Memory B cell (primary cell): ENCODE results near the gene LAMP1.

Source experiments
- ATAC-seq: fragments of 150-1000 bp; cut with Tn5 transposase; 2 replicates; pipeline ENCODE4 v1.10.0; 2021; ENCODE audit warnings: low read depth, mild to moderate bottlenecking, moderate library complexity
- DNase-seq, 2 donors: peaks; one replicate each; pipeline ENCODE4 v3.0.0; 2022; ENCODE audit warnings: low spot score in 2 of 2
- H3K27ac Mint-ChIP-seq: one replicate; pipeline ENCODE4 v1.8.0; 2022; ENCODE audit warnings: mild to moderate bottlenecking, moderate library complexity, mixed read lengths
- H3K27me3 Mint-ChIP-seq: one replicate; pipeline ENCODE4 v1.8.0; 2022; ENCODE audit warnings: mixed read lengths
- H3K36me3 Mint-ChIP-seq: one replicate; pipeline ENCODE4 v1.8.0; 2022; ENCODE audit warnings: mild to moderate bottlenecking, mixed read lengths
- H3K4me1 Mint-ChIP-seq: one replicate; pipeline ENCODE4 v1.8.0; 2022; ENCODE audit warnings: mixed read lengths
- H3K4me3 Mint-ChIP-seq: one replicate; pipeline ENCODE4 v1.8.0; 2022; ENCODE audit warnings: mild to moderate bottlenecking, moderate library complexity, mixed read lengths
- H3K9me3 Mint-ChIP-seq: one replicate; pipeline ENCODE4 v1.8.0; 2022; ENCODE audit warnings: mixed read lengths

LAMP1 gene

GRCh38 chr13:113280126-113280525 lies 16.9 kb upstream of the LAMP1 start:
- Mint-ChIP-seq H3K27me3 (peaks cover 18% of the 10 kb centered on the region), H3K4me3 (no peak overlapping the region), H3K4me1 (no peaks in the 10 kb centered on the region), H3K27ac (no peak overlapping the region), H3K36me3 (no peaks in the 10 kb centered on the region), H3K9me3 (no peaks in the 10 kb centered on the region)
- DNase-seq (no peak), ATAC-seq (no peak)

- Mint-ChIP-seq H3K36me3 (no peaks in the 10 kb centered on the region), H3K9me3 (peaks cover 2% of the 10 kb centered on the region), H3K4me1 (no peaks in the 10 kb centered on the region), H3K27ac (no peak overlapping the region), H3K27me3 (peaks cover 14% of the 10 kb centered on the region), H3K4me3 (no peak overlapping the region)
- no peak for DNase-seq
- no peak for ATAC-seq
Observed at GRCh38 chr13:113283904-113284303, 13.1 kb upstream of the LAMP1 start.

- DNase-seq (no peak), ATAC-seq (no peak)
- peaks cover 7% of the 10 kb centered on the region for H3K4me1 Mint-ChIP-seq
- peaks cover 24% of the 10 kb centered on the region for H3K27me3 Mint-ChIP-seq
- peaks cover 2% of the 10 kb centered on the region for H3K9me3 Mint-ChIP-seq
- no peak overlapping the region for H3K4me3 Mint-ChIP-seq
- H3K27ac Mint-ChIP-seq: no peak overlapping the region
- no peaks in the 10 kb centered on the region for H3K36me3 Mint-ChIP-seq
Observed at GRCh38 chr13:113288880-113289279, 8.2 kb upstream of the LAMP1 start.

DNA sequence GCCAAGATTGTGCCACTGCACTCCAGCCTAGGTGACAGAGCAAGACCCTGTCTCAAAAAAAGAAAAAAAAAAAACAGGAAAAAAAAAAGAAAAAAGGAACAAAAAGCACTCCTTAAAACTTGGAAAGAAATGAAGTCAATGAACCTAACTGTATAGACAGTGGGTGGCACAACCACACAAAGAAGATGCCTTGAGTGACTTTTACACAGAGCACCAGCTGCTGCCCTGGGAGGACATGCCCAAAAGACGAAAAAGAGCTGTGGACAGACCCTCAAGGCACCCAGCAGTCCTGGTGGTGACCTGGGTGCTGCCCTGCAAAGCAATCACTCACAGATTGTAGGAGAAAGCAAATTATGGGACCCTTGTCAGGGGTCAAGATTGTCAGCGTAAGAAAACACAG lies 5.9 kb upstream of the LAMP1 start:
- H3K9me3 Mint-ChIP-seq: peaks cover 2% of the 10 kb centered on the region
- peaks cover 7% of the 10 kb centered on the region for H3K4me1 Mint-ChIP-seq
- H3K36me3 Mint-ChIP-seq: no peaks in the 10 kb centered on the region
- no peak for DNase-seq
- ATAC-seq: no peak
- no peak overlapping the region for H3K4me3 Mint-ChIP-seq
- H3K27me3 Mint-ChIP-seq: peaks cover 24% of the 10 kb centered on the region
- H3K27ac Mint-ChIP-seq: no peak overlapping the region

GRCh38 chr13:113292021-113292862 lies 4.8 kb upstream of the LAMP1 start:
- peaks cover 2% of the 10 kb centered on the region for H3K36me3 Mint-ChIP-seq
- no peak for ATAC-seq
- H3K4me3 Mint-ChIP-seq: peak overlapping the region; percentile 44
- DNase-seq: no peak
- H3K9me3 Mint-ChIP-seq: peaks cover 3% of the 10 kb centered on the region
- peaks cover 13% of the 10 kb centered on the region for H3K4me1 Mint-ChIP-seq
- peaks cover 22% of the 10 kb centered on the region for H3K27me3 Mint-ChIP-seq
- H3K27ac Mint-ChIP-seq: no peak overlapping the region

- peaks cover 24% of the 10 kb centered on the region for H3K4me1 Mint-ChIP-seq
- peaks cover 20% of the 10 kb centered on the region for H3K27me3 Mint-ChIP-seq
- H3K4me3 Mint-ChIP-seq: no peak overlapping the region
- no peak overlapping the region for H3K27ac Mint-ChIP-seq
- ATAC-seq (no peak), DNase-seq (no peak)
- peaks cover 2% of the 10 kb centered on the region for H3K36me3 Mint-ChIP-seq
- peaks cover 1% of the 10 kb centered on the region for H3K9me3 Mint-ChIP-seq
Observed at GRCh38 chr13:113293686-113294085, 3.4 kb upstream of the LAMP1 start.

DNA sequence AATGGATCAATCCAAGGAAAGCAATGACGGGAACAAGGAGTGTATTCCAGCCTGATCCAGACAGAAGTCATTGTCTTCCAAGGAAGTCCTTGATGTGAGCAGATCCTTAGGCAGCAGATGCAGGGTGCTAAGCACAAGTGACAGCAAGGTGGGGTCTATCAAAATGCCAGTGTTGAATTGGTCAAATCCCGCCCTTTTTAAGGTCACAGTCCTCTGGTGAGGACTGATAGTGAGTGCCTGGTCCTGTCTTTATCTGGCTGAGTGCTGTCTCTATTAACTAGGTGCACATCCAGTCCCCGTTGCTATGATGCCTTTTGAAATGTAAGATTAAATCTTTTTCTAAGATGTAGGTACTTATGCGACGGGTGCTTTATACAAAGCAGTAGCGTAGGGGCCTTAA lies 1.3 kb upstream of the LAMP1 start:
- peak overlapping the region; percentile 96 for H3K27ac Mint-ChIP-seq
- H3K36me3 Mint-ChIP-seq: peaks cover 3% of the 10 kb centered on the region
- no peak overlapping the region for H3K4me3 Mint-ChIP-seq
- H3K27me3 Mint-ChIP-seq: peaks cover 9% of the 10 kb centered on the region
- DNase-seq (no peak), ATAC-seq (no peak)
- H3K4me1 Mint-ChIP-seq: peaks cover 27% of the 10 kb centered on the region
- peaks cover 1% of the 10 kb centered on the region for H3K9me3 Mint-ChIP-seq

GRCh38 chr13:113297370-113298042 lies 467 bp downstream of the LAMP1 start:
- Mint-ChIP-seq H3K27me3 (peaks cover 2% of the 10 kb centered on the region), H3K36me3 (peaks cover 4% of the 10 kb centered on the region)

DNA sequence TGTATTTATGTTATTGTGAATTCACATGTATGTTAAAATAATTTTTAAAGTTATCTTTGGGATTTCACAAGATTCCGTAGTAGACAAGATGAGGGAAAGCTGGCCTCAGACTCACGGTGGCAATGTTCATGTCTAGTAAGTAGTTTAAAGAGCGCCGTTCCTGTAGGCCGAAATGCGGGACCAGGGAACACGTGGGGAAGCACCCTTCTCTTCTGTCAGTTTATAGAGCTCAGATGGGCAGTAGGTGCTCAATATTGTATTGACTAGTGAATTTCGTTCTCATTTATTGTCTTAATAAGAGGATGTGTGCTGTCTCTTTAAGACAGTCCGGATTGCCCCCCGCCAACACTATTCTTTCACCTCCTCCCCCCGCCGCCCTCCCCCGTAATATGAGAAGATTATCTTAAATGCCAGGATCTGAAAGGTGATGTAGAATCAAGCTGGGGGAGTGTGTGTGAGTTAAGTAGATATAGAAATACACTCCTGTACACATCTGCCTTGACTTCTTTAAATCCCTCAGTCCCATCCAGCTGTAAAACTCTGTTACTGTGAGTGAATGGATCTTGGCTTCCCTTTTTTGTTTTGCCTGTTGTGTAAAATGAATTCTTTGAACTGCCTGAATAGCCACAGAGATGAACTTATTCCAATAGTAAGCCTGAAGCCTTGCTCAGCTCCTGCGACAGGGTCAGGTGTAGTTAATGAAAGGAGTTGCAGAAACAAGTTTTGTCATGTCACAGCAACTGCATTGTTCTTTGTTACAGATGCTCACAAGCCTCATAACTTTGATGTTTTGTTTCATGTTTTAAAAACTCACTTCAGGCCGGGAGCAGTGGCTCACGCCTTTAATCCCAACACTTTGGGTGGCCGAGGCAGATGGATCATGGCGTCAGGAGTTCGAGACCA lies 1.3 kb downstream of the LAMP1 start:
- Mint-ChIP-seq H3K27me3 (peaks cover 2% of the 10 kb centered on the region), H3K27ac (peak overlapping the region; percentile 96), H3K4me3 (peak overlapping the region; percentile 94), H3K9me3 (peaks cover 1% of the 10 kb centered on the region), H3K36me3 (peaks cover 4% of the 10 kb centered on the region), H3K4me1 (peaks cover 25% of the 10 kb centered on the region)
- DNase-seq: no peak
- no peak for ATAC-seq

More at GRCh38 chr13:113297370-113298042, 467 bp downstream of the LAMP1 start:
- Mint-ChIP-seq H3K27ac (peak overlapping the region; percentile 96), H3K4me1 (peaks cover 23% of the 10 kb centered on the region), H3K9me3 (peaks cover 1% of the 10 kb centered on the region), H3K4me3 (peak overlapping the region; percentile 94)
- DNase-seq (peak in 1 of 2 donors; percentile 59), ATAC-seq (peak; percentile 61)

DNA sequence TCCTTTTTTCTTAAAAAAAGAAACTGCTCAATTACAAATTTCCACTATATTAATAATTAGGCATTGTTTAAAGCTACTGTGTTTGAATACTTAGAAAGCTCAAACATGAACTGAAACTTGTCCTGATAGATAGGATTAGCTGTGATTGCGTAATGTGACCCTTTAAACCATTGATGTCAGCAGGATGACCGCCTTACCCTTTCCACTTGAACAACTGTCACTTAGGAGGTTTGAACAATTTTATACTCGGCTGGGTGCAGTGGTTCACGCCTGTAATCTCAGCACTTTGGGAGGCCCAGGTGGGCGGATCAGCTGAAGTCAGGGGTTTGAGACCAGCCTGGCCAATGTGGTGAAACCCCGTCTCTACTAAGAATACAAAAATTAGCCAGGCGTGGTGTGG lies 2.9 kb downstream of the LAMP1 start:
- Mint-ChIP-seq H3K4me3 (no peak overlapping the region), H3K4me1 (peaks cover 28% of the 10 kb centered on the region), H3K36me3 (peaks cover 7% of the 10 kb centered on the region), H3K9me3 (peaks cover 1% of the 10 kb centered on the region), H3K27me3 (no peaks in the 10 kb centered on the region), H3K27ac (no peak overlapping the region)
- ATAC-seq: peak; percentile 9
- no peak for DNase-seq

- H3K27me3 Mint-ChIP-seq: no peaks in the 10 kb centered on the region
- no peak for ATAC-seq
- H3K4me1 Mint-ChIP-seq: peaks cover 21% of the 10 kb centered on the region
- H3K36me3 Mint-ChIP-seq: peaks cover 7% of the 10 kb centered on the region
- no peak for DNase-seq
- H3K9me3 Mint-ChIP-seq: no peaks in the 10 kb centered on the region
- no peak overlapping the region for H3K27ac Mint-ChIP-seq
- no peak overlapping the region for H3K4me3 Mint-ChIP-seq
Observed at GRCh38 chr13:113302986-113303385, 5.9 kb downstream of the LAMP1 start.

DNA sequence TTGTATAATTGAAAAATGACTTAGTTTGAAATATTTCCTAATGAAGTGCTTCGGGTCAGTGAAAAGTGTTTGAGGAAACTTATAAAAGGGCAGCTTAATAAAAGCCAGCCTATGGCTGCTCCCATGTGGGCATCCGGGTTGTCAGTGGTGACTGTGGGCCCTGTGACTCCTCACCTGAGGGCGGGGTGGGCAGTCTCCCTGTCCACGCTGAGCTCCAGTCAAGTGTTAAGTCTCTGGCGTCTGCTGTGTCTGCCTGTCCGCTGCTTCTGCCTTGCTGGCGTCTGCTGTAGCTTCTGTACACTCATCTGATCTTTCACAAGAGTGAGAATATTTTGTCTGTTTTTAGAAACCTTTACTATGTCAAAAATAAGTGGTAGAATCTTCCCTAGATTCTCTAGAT lies 7.1 kb downstream of the LAMP1 start:
- ATAC-seq (no peak), DNase-seq (no peak)
- Mint-ChIP-seq H3K36me3 (peaks cover 7% of the 10 kb centered on the region), H3K4me1 (peaks cover 13% of the 10 kb centered on the region), H3K27me3 (no peaks in the 10 kb centered on the region), H3K4me3 (no peak overlapping the region), H3K27ac (no peak overlapping the region), H3K9me3 (no peaks in the 10 kb centered on the region)

DNA sequence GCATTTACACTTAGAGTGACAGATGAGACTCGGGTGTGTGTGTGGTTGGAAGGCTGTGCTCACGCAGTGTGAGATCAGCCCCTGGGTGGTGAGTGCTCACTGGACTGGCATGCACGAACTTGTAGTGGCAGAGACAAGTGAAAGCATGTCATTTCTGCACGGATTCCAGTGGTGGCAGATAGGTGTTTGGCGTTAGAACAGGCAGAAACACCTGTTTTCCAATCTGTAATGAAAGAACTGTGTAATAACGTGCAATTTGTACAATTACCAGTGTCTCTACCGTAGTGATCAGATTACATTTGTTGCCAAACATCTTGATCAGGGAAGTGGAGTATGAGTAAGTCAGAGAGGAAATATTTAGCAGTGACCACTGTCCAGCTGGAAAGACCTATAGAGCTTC lies 8.2 kb downstream of the LAMP1 start:
- H3K36me3 Mint-ChIP-seq: peaks cover 11% of the 10 kb centered on the region

GRCh38 chr13:113307491-113307890 lies 10.5 kb downstream of the LAMP1 start:
- DNase-seq (no peak), ATAC-seq (no peak)
- H3K27me3 Mint-ChIP-seq: no peaks in the 10 kb centered on the region
- H3K27ac Mint-ChIP-seq: no peak overlapping the region
- H3K4me1 Mint-ChIP-seq: peaks cover 10% of the 10 kb centered on the region
- peaks cover 13% of the 10 kb centered on the region for H3K36me3 Mint-ChIP-seq
- H3K9me3 Mint-ChIP-seq: no peaks in the 10 kb centered on the region
- no peak overlapping the region for H3K4me3 Mint-ChIP-seq

More for the DNA sequence above, 8.2 kb downstream of the LAMP1 start:
- DNase-seq (no peak), ATAC-seq (no peak)
- peaks cover 13% of the 10 kb centered on the region for H3K4me1 Mint-ChIP-seq
- H3K4me3 Mint-ChIP-seq: no peak overlapping the region
- no peak overlapping the region for H3K27ac Mint-ChIP-seq
- no peaks in the 10 kb centered on the region for H3K9me3 Mint-ChIP-seq
- H3K27me3 Mint-ChIP-seq: no peaks in the 10 kb centered on the region
